Posterior cingulate gyrus (tissue), 11 donors: ENCODE measurements around the gene PNKP.

ENCODE experiments used
- DNase-seq, 10 donors: peaks; one replicate each; pipeline versions ENCODE4 v3.0.0 to v3.0.0-alpha.2; 2020 to 2021; ENCODE audit warnings: mixed read lengths in 3 of 10
- intact Hi-C: fragments of 100-400 bp; cut with DNase I; formaldehyde crosslinking; loops from one replicate; pipeline ENCODE4 v1.15.1; 2023

Gene PNKP

DNA sequence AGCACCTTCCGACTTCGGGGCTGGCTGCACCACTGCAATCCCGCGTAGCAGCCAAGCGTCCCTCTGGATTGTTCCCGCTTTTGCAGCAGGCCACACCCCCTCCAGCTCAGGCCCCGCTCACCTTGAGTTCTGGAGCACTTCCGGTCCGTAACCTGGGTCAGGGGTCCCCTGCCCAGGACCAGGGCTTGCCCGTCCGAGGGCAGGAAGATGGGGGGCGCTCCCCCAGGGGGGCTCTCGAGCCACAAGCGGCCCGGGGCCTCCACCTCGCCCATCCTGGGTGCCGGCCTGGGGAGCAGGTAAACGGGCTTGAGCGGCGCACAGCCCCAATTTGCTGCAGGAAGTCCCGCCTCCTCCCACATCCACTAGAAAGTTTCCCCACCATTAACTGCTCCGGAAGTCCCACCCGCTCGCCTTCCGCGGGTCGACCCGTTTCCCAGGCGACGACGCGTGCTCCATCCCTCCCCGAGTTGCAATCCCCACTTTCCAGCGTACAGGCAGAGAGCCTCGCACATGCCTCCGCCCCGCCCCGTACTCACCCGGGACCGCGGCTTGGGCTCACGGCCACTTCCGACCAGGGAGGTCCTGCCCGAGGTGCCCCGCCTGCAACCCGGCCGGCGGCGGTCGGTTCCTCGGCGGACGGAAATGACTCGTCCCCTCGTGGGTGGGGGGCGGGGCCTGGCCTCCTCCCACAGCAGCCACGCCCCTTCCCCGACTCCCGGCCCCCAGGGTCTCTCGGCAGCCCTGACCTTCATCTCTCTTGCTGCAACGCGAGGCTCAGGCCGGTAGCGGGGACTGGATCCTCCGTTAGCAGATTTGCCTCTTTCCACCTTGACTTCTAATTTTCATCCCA, at the start of gene PNKP:
Gene PNKP, minus strand, starts transcription at position 644 of the 850 bp plus-strand sequence. Its CDS starts 372 bp downstream, at position 272.
- peak; percentile 81 to 98 (median 92) for DNase-seq
- intact Hi-C loops: no loop called here

DNA sequence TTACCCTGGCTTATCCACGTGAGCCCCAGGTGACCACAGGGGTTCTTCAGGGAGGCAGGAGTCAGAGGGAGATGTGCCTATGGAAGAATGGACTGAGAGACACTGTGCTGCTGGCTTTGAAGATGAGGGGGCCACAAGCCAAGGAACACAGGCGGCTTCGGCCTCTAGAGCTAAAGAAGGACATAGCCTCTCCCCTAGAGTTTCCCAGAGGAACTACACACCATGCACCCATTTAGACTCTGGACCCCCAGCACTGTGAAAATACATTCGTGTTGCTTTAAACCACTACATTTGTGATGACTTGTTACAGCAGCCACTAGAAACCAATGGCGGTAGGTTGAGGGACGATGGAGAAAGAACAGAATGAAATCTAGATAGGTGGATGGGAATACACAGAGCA, 47.9 kb upstream of the PNKP start:
- no peak for DNase-seq
- intact Hi-C loops: no loop called here

DNA sequence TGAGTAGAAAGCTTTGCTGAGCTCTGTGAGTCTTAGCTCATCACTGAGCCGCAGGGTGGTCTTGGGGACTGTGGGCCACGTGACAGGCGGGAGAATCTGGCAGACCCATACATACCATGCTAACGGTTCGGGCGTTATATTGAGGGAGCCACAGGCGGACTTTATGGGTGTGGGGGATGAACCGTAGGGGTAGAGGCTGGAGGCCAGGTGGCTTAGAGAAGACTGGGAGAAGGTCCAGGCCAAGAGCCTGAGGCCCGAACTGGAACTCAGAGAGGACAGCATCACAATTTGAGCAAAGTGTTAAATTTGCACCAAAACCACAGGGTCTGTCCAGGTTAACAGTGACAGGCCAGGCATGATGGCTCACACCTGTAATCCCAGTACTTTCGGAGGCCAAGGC, 46.3 kb upstream of the PNKP start:
- intact Hi-C loops: no loop called here
- DNase-seq: no peak

DNA sequence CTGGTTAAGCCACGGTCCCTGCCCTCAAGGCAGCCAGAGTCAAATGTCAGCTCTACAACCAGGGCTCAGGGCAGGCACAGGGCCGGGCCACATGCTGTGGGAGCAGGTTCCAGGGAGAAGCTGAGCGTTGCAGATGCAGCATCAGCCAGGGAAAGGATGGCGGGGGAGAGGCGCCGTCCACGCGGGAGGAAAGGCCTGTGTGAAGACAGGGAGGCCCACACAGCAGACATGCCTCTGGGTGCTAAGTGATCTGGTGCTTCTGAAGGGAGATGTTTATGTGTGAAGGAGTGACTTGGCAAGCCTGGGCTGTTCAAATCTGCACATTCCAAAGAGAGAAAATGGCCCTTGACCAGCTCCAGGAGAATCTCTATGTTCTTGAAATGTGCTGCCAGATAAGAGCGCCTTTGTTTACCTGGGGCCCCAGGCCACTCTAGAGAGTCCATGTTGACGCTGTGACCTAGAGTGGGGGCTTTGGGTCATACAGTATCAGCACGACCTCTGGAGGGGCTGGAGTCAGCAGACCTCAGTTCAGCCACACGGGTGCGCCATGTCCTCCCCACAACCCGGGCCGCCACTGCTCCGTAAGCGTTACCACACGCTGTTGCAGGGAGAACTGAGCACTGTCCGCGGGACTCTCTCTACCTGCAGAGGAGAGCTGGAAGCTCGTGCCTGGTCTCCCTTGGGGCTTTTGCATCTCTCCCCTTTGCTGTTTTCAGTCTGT, 45.7 kb upstream of the PNKP start:
- peak in 8 of 10 donors; percentile 58 to 96 (median 78) for DNase-seq
- intact Hi-C loops: no loop called here

DNA sequence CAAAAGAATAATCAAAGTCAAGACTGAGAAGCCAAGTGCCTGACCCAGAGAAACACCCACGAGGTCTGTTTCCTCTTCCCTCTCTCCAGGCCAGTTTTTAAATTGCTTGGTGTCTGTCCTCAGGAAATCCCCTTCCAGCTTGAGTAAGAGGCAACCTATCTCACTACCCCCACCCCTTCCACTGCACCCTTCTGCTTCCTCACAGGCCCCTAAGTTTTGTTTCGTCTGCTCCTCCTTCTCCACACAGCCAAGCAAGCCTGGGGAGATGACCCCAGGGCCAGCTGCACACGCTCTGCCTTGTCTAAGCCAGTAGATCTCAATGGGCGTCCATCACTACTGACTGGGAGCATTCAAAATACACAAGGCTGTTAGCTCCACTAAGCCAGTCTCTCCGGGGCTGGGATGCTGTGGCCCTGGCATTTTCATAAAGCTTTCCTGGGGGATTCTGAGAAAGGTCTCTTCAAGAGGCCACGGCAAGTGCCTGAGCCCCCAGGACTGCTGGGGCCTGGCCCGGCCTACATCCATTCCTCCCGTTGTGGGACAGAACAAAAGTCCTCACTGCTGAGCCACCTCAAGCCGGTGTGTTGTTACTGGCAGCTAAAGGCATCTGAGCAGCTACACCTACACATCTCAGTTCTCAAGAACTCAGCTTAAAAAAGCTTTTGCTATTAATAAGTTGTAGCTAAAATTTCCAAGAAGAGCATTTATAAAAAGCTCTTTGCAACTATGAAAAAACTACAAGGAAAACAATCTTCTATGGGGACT, 44.2 kb upstream of the PNKP start:
- no peak for DNase-seq
- intact Hi-C loops: no loop called here

DNA sequence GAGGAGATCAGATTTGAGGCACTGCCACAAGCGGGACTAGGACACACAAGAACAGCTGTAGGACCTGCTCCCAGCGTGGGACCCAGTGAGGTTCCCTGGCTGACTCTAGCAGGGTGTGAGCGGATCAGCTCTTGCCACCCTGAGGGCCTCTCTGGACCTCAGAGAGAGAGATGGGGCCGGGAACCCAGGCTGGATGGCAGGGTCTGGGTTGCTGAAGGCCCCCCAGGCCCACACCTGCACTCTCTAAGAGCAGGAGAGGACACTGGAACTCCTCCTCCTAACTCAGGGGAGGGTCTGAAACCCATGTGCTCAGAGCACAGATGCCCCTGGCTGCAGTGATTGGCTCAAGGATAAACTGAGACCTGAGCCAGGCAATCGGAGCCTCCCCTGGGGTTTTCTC, 42.8 kb upstream of the PNKP start:
- intact Hi-C loops: no loop called here

DNA sequence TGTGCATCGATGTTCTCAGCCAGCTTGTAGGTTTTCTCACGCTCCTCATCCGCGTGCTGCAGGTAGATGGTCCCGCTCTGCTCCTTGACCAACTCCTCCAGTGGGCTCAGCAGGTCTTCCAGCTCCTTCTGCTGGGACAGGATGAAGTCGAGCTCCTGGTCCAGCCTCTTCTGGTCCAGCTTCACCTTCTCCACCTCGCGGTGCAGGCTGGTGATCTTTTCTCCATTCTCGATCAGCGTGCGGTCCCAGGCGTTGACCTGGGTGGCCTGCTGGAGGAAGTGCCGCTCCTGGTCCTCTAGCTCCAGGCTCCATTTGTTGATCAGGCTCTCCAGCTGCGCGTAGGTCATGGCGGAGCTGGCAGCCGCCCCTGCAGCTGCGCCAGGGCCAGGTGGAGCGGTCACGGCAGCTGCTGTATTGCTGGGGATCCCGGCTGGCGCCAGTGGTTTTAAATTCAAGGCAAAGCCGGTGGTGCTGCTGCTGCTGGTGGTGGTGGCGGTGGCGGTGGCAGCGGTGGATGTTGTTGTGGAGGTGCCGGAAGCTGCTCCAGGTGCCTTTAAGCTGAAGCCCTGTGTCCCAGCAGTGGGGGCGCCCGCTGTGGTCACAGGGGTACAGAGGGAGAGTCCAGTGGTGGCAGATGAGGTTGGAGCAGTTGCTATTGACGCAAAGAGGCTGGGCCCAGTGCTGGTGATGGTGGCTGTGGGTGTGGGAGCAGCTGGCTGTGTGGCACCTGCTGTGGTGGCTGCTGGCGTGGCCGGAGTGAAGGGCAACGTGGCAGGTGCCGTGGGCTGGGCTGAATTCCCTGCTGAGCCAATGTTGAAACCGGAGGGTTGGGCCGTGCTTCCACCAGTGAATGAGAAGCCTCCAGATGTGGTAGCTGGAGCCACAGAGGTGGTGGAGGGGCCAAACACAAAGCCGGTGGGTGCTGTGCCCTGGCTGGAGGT, 41.4 kb upstream of the PNKP start:
- intact Hi-C loops: no loop called here
- DNase-seq: no peak

More for the DNA sequence above, 42.8 kb upstream of the PNKP start:
- DNase-seq: no peak

DNA sequence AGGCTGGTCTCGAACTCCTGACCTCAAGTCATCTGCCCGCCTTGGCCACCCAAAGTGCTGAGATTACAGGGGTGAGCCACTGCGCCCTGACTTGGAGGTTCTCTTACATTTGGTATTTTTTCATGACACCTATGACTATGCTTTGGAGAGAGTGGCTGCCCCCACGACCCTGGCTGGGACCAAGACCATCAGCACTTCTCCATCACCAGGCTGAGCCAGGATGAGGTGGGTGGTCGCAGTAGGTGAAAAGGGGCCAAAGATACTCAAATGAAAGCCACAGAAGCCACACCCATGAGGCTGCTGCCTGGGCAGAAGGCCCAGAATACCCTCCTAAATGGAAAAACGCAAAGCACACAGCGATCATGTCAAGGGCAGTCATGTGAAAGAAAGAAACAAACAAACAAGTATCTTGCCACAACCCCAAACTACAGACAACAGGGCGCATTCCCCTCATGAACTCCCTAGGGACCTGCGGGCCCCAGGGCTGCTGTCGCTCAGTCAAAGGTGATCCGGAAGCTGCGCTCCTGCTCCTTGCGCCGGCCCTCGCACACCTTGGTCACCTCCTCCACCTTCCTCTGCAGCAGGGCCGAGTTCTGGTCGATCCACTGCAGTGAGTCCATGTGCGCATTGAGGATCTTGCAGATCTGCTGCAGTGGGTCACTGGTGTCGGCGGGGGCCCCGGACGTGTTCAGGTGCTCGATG, 40.5 kb upstream of the PNKP start:
- no peak for DNase-seq
- intact Hi-C loops: no loop called here

DNA sequence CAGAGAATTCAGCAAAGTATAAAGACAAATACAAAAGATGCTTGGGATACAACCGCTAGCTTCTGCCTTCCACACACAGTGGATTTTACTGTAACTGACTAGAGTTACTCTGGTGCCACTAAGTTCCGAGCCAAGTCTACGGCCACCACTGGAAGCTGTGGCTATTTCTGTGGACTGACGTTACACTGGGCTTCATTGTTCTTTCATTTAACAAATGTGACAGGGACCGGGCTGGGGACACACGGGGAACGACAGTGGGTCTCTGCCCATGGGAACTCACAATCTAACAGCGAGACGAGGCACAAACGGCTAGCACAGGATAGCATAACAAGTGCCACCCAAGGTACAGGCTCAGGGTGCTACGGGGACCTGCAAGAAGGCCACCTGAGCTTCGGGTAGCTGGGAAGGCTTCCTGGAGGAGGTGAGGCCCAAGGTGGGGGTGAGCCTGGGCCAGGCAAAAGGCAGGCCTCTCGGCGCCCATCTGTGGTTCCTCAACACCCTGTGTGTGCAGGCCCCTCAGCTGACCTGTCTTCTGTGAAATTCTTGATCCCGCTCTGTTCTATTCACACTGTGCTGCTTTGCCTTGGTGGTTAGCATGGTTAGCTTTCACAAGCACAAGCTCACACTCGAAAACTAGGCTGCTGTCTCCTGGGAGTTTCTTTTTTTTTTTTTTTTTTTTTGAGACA, 39.6 kb upstream of the PNKP start:
- peak in 1 of 10 donors; percentile 43 for DNase-seq
- intact Hi-C loops: no loop called here

DNA sequence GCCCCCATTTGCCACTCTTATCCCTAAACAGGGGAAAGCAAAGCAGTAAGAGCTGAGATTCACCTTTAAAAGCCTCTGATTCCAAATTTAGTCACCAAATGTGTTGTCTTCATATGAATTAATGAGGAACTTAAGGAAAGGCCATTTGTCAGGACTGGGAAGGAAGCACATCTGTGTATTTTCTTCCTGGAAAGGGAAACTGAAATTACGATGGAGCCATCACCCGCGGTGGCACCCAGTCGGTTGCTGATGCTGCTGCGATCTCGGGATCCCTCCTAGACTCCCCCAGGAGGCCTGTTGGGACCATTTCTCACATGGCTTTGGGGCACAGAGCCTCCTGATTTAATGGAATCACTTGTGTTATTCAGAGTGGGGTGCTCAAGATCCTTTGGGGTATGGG, 36.8 kb upstream of the PNKP start:
- intact Hi-C loops: no loop called here
- DNase-seq: no peak

DNA sequence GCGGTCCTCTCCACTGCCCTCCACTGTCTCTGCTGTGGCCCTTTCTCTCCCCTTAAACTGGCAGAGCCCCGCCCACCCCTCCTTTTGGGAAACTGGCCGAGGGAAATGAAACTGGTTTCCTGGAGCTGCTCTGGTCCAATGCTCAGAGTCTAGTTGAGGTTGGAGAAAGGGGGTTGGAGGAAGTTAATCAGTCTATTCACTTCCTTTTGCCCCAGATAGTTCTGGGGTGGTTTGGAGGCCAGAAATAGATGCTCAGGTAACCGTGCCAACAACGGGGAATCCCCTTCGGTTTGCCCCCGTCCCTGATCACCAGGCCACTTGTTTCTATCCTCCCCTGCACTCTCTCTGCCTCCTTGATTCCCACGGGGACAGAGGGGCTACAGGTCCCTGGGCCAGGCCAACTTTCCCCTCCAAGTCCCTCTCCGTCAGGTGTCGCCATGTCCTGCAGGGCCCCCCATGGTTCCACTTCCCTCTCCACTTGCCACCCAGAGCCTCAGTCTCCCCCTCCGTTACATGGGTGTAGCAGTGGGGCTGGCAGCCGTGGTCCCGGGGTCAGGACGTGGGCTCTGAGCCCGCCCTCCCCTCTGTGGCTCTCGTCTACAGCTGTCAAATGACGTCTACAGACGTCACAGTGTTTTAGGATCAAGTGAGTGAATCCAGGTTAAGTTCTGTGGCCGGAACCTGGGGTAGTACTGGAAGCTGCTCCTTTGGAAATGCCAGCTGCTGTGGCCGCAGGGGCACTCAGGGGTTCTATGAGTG, 29.7 kb upstream of the PNKP start, which contains the start of gene IL4I1:
Gene IL4I1, minus strand, starts transcription at position 25 of the 759 bp plus-strand sequence. CDS start 727 bp downstream, outside the sequence.
- DNase-seq: no peak

DNA sequence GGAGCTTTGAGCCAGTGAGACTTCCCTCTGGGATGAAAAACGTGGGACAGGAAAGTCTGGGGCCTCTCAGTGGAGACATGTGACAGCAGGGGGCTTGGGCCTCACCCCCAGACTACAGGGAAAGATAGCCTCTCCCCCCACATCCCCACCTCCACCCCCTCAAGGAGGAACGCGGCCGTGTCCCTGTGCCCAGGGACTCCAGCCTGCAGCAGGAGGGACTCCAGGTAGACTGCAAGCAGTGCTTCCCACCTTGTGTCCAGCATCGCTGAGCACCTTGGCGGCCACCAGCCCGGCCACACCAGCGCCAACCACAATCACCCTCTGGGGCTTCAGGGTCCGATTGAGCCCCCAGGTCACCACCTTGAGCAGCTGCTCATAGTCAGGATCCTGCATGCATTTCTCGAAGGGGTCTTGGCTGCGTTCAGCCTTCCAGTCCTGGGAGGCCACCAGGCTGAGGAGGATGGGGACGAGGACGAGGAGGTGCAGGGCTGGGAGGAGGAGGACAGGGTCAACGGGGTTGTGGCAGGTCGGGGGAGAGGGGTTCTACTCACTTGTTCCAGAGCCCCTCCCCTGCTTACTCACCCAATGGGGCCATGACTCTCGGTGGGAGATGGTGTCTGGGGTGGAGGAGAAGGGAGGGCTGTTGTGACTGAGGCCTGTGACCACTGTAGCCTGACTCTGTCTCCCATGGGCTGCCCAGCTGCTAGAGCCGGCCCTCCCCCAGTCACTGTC, 28.4 kb upstream of the PNKP start:
- no peak for DNase-seq
- intact Hi-C loops: no loop called here

More for the DNA sequence above, 29.7 kb upstream of the PNKP start, which contains the start of gene IL4I1:
- intact Hi-C loops: no loop called here

DNA sequence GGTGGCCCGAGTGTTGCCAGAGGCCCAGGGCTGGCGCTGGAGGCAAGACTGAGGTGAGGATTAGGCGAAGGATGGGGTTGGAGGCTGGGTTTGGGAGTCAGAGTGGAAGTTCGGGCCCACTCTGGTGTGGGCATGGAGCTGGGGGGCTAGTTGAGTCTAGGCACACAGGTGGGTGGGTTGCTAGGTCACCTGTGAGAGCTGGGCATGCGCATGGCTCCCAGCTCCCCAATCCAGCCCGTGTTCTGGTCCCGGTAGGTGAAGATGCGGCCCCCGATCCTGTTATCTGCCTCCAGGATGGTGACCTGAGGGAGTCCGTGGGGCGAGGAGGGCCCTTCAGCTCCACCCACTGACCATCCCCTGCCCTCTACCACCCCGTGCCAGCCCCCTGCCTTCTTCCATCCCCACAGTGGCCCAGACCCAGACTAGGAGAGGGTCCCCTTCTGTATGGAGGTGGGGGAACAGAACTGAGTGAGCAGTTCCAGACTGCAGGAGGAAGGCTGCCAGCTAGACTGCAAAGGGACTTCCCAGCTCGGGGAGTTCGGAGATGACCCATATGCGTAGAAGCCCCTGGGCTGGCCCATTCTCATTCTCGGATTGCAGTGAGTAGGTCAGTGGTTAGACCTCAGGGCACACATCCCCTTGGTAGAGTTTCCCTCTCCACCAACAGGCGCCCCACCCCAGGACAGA, 27.6 kb upstream of the PNKP start:
- intact Hi-C loops: no loop called here
- no peak for DNase-seq

DNA sequence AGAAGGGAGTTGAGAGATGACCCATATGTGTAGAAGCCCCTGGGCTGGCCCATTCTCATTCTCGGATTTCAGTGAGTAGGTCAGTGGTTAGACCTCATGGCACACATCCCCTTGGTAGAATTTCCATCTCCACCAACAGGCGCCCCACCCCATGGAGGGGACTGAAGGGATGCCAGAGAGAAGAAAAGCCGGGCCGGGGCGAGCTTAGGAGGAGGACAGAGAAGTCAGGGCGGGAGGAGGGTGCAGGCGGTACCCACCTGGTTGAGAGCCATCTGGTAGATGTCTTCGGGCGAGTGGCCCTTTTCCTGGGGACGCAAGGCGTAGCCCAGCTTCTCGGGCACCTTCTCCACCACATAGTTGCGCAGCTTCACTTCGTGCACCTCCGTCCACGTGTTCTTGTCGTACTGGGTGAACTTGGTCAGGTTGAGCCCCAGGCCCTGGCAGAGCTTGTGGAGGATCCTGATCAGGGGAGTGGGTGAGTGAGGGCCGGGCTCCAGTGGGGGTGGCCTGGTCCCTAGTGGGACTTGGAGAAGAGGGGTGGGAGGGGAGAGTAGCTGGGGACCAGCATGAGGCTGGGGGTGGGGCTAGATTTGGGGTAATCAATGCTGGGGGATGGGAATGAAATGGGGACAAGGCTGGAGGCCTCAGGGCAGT, 26.8 kb upstream of the PNKP start:
- intact Hi-C loops: no loop called here

DNA sequence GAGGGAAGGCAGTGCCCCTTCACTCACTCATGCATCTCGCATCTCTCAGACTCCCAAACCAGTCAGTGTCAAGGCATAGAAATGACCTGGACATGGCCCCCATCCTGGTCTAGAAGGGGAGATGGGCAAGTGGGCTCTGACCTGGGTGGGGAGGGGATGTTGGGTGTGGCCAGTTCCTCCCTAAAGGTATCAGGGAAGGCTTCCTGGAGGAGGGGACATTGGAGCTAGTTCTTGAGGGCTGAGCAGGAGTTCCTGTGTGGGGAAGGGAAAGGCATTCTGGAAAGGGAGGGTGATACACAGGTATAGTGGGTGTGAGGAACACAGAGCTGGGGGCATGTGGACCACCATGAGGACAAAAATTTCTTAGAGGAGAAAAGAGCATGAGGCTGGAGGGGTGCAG, 25.3 kb upstream of the PNKP start:
- no peak for DNase-seq
- intact Hi-C loops: no loop called here

More for the DNA sequence above, 26.8 kb upstream of the PNKP start:
- no peak for DNase-seq

DNA sequence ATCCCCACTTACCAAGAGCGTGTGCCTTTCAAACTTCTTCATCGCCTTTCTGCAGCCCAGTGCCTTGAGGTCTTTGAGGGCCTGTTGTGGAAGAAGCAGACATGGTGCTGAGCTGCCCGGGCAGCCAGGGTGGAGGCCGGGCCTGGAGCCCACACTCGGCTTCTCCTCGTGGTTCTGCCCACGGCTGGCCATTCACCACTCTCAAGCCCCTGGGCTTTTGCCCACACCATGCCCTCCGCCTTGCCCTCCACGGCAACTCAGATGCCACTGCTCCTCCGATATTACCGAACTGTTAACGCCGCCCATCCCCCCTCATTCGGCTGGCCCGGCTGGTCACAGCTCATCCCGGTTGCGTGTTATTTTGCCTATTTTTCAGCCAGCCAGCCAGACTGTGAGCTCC, 24.0 kb upstream of the PNKP start:
- intact Hi-C loops: no loop called here

More for the DNA sequence above, 24.0 kb upstream of the PNKP start:
- no peak for DNase-seq
